Motor neuron (in vitro differentiated cells): ENCODE measurements around the gene CYP17A1. TPM values are rescaled to one million over a fixed set of nuclear protein-coding genes. Genes with fewer than 3 reads are reported as not detected.
A peak's percentile ranks its signal among the peaks of the same experiment; 100 is the strongest.

ENCODE experiments used
- ATAC-seq, 8 experiments: fragments of 200-7000 bp; cut with Tn5 transposase; replicated peaks in 6 of 8; 2 replicates each; pipeline ENCODE4 v1.8.0; 2021; ENCODE audit warnings: mild to moderate bottlenecking in 8 of 8, moderate library complexity in 8 of 8
- H3K27ac ChIP-seq, 2 donors: fragments of 250-450 bp; sonication (Bioruptor Pico); 2 replicates each; pipeline ENCODE4 v1.9.0; 2021; ENCODE audit warnings: antibody characterized with exemption in 2 of 2, mild to moderate bottlenecking in 2 of 2, moderate library complexity in 1 of 2
- H3K4me1 ChIP-seq, 2 donors: fragments of 250-450 bp; sonication (Bioruptor Pico); replicated peaks in 1 of 2; 2 replicates each; pipeline ENCODE4 v1.6.1; 2021; ENCODE audit warnings: antibody characterized with exemption in 2 of 2, mild to moderate bottlenecking in 2 of 2, moderate library complexity in 1 of 2
- H3K4me3 ChIP-seq, 5 donors: fragments of 250-450 bp; sonication (Bioruptor Pico); 2 replicates each; pipeline ENCODE4 v1.9.0; 2021; ENCODE audit warnings: antibody characterized with exemption in 5 of 5, mild to moderate bottlenecking in 5 of 5, moderate library complexity in 4 of 5
- WGBS, 10 experiments: fragments of 450-650 bp; shearing (Covaris generic); methylation state at CpG; one replicate each; pipeline ENCODE4 v1.0.0; 2022; 5-methylcytosine and 5-hydroxymethylcytosine counted together
- in situ Hi-C, 9 experiments: fragments of 400-800 bp; cut with MboI; loops; one replicate each; pipeline ENCODE4 v1.15.0; 2021; ENCODE audit warnings: low sequenced_read_pairs in 9 of 9, low pct_unique_long_range_greater_than_20kb in 2 of 9; ENCODE audit not compliant: unreplicated experiment in 9 of 9
- total RNA-seq, 8 experiments: library from RNA; unstranded; fragments of 300-600 nt; gene quantifications; 2 replicates each; pipeline versions ENCODE4 v1.2.3 to v1.2.4, GENCODE V29; 2022

Gene CYP17A1
- total RNA-seq, 8 experiments from 2014 or later: 0.09 to 0.71 (median 0.36) TPM; not detected in 3

DNA sequence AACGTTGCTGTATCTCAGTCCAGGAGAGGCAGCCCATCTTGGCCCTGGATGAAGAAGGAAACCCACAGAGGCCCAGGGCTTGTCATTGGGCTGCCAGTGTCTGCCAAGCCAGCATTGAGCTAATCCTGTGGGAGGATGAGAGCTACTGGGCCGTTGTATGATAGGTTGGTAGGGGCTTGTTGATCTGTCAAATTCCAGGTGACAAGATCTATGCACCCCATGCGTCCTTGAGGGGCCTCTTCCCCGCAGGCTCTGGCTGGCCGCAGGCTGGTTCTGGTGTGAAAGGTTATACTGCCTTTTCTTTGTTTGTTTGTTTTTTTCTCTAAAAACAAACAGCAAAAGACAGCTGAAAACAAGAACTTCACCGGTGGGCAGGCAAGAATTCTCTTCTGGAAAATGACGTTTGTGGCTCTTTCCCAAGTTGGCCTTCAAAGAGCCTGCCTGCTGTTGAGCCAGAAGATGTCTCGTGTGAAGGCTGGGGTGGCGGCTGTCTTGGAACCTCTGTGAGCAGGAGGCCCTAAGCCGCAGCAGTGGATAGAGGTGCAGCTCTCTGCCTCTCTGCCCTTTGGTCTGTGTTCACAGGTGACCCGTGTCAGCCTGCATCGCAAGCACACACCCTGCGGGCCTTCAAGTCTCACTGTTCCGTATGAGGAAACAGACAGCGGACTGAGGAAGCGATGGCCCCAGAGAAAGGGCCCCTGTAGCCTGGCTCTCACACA is 23.3 kb downstream of the CYP17A1 start:
- in situ Hi-C loops: loop anchor here in 1 of 9 experiments (10.0 kb wide), 1 partner anchor 59 kb away; no protein-coding TSS in a partner anchor
- no peaks in the 10 kb centered on the region for H3K4me1 ChIP-seq
- no peak overlapping the region for H3K27ac ChIP-seq
- ATAC-seq: peak in 4 of 8 experiments; percentile 6 to 31 (median 21)
- WGBS, 10 experiments: 58 to 100% (median 94%) methylated on average over 1 to 9 of the region's 16 CpGs; no CpG with 5 or more reads in 3 of the 10 experiments
- H3K4me3 ChIP-seq: no peak overlapping the region

DNA sequence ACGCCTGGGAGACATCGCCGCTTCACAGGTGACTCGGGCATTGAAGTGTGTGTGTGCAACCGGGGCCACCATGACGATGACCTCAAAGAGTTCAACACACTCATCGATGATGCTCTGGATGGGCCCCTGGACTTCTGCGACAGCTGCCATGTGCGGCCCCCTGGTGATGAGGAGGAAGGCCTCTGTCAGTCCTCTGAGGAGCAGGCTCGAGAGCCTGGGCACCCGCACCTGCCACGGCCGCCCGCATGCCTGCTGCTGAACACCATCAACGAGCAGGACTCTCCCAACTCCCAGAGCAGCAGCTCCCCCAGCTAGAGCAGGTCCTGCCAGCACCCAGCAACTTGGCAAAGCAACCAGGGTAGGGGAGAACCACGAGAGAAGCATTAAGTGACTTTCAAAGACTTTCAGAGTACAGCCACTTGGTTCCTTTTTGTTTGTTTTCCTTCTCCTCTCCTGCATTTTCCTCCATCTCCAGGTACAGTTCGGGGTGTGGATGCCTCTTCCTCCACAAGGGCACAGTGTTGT is 24.1 kb downstream of the CYP17A1 start:
- in situ Hi-C loops: loop anchor here in 1 of 9 experiments (10.0 kb wide), 1 partner anchor 58 kb away; no protein-coding TSS in a partner anchor
- ATAC-seq: no peak
- no peak overlapping the region for H3K4me3 ChIP-seq
- H3K27ac ChIP-seq: no peak overlapping the region
- WGBS, 10 experiments: 60 to 100% (median 86%) methylated on average over 1 to 3 of the region's 17 CpGs; no CpG with 5 or more reads in 5 of the 10 experiments
- H3K4me1 ChIP-seq: peaks cover 0 to 3% of the 10 kb centered on the region in 2 donors

DNA sequence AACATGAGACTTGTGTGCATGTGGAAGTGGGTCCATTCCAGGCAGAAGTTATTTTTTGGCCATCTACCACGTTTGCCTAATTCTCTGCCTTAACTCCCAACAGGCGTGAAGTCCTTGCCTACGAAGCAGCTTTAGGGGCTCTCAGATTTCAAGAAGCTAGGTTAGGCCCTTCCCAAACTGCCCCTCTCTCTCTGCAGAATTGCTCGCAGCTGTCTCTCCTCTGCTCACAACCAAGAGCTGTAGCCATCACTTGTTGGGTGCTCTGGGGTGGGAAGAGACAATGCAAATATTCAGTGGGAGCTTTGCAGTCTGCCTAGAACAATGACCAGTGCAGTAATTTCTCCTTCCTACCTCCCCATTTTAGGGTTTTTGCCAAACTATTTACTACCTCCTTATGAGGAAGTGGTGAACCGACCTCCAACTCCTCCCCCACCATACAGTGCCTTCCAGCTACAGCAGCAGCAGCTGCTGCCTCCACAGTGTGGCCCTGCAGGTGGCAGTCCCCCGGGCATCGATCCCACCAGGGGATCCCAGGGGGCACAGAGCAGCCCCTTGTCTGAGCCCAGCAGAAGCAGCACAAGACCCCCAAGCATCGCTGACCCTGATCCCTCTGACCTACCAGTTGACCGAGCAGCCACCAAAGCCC is 24.9 kb downstream of the CYP17A1 start:
- in situ Hi-C loops: loop anchor here in 1 of 9 experiments (10.0 kb wide), 1 partner anchor 58 kb away; no protein-coding TSS in a partner anchor
- 70 to 100% (median 85%) methylated on average over 1 to 8 of the region's 9 CpGs; no CpG with 5 or more reads in 4 of the 10 experiments for WGBS, 10 experiments
- peaks cover 0 to 3% of the 10 kb centered on the region in 2 donors for H3K4me1 ChIP-seq
- ATAC-seq: no peak
- no peak overlapping the region for H3K4me3 ChIP-seq
- H3K27ac ChIP-seq: no peak overlapping the region

DNA sequence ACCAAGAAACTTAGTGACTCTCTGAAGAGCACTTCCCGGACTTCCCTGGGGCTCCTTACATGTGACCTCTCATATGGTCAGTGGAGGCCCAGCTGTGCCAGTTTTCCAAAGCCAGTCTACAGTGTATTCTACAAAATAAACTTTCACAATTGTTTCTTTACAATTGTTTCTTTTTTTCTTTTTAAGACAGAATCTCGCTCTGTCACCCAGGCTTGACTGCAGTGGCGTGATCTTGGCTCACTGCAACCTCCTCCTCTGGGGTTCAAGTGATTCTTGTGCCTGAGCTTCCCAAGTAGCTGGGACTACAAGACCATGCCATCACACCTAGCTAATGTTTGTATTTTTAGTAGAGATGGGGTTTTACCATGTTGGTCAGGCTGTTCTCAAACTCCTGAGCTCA is 25.9 kb downstream of the CYP17A1 start:
- no peak for ATAC-seq
- in situ Hi-C loops: loop anchor here in 1 of 9 experiments (10.0 kb wide), 1 partner anchor 57 kb away; no protein-coding TSS in a partner anchor
- Histone ChIP-seq H3K27ac (no peak overlapping the region), H3K4me3 (no peak overlapping the region), H3K4me1 (peaks cover 0 to 3% of the 10 kb centered on the region in 2 donors)
- WGBS, 10 experiments: 60 to 100% (median 93%) methylated on average over 1 to 3 of the region's 3 CpGs; no CpG with 5 or more reads in 3 of the 10 experiments

DNA sequence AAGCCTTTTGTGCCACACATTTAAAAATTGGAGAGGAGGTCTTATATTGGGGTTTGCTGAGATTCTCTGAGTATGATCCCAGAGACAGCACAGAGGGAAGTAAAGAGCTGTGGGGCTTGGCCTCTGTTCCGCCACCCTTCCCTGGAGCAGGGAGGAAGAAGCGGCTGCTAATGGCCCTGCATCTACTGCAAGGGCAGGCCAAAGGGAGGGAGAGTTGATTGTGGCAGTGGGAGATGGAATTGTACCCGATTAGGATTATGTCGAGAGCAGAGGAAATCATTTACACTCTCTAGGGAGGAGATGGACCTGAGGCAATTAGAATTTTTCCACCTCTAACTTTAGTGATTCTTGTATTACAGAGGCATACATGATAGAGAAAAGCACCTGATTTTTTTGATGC is 28.8 kb downstream of the CYP17A1 start:
- in situ Hi-C loops: no loop called here
- Histone ChIP-seq H3K27ac (no peak overlapping the region), H3K4me1 (peaks cover 0 to 3% of the 10 kb centered on the region in 2 donors), H3K4me3 (no peak overlapping the region)
- no peak for ATAC-seq
- 42 to 100% (median 67%) methylated on average over 1 to 4 of the region's 4 CpGs; no CpG with 5 or more reads in 1 of the 10 experiments for WGBS, 10 experiments

DNA sequence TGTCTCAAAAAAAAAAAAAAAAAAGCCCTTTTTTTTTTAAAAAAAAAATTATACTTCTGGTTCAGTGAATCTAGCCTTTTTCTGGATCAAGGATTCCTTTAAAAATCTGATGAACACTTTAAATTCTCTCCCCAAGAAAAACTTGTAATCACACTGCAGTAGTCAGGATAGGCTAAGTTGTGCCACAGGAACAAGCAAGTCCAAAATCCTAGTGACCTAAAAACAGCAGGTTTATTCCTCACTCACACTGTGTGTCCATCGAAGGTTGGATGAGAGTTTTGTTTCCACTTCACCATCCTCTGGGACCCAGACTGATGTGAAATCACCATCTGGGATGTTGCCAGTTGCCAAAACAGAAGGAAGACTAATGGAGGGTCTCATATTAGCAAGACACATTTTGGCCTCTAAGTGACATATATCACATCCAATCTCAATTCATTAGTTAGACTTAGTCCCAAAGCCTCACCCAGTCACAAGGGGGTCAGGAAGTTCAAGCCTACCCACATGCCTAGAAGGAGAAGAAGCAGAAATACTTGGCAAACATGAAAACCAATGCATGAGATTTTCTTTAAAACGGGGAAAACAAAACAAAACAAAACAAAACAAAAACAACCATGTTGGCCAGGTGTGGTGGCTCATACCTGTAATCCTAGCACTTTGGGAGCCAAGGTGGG is 32.7 kb downstream of the CYP17A1 start:
- 40 to 100% (median 100%) methylated on average over 1 to 2 of the region's 2 CpGs; no CpG with 5 or more reads in 3 of the 10 experiments for WGBS, 10 experiments
- Histone ChIP-seq H3K4me3 (no peak overlapping the region), H3K4me1 (peaks cover 0 to 6% of the 10 kb centered on the region in 2 donors), H3K27ac (no peak overlapping the region)
- no peak for ATAC-seq
- in situ Hi-C loops: no loop called here

DNA sequence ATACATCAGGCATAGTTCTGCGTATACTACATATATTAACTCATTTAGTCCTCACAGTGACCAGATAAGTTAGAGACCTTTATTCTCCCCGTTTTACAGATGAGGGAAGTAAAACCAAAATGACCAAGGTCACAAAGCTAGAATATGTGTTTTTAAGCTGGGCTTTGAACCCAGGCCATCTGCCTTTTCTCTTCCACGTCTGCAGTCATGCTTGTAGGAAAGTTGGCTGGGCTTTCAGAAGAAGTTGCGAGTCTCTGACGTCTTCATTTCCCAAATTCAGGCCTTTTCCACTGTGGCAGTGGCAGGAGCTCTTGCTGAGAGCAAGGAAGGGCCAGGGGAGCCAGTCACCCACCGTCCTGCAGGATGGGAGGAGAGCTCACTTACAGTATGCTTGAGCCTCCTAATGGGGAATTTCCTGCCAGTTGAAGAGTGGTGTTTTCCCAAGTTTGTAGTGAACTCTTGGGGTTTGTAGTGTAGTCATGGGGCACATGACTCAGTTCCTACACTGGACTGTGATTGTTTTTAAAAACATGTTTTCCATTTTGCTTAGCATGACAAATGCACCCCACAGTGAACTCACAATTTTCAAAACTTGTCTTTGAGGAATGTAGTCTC is 34.2 kb downstream of the CYP17A1 start:
- peak in 5 of 8 experiments; percentile 10 to 88 (median 32) for ATAC-seq
- no peak overlapping the region for H3K27ac ChIP-seq
- WGBS, 10 experiments: 32 to 100% (median 62%) methylated on average over 1 to 5 of the region's 6 CpGs; no CpG with 5 or more reads in 2 of the 10 experiments
- peaks cover 0 to 3% of the 10 kb centered on the region in 2 donors for H3K4me1 ChIP-seq
- in situ Hi-C loops: no loop called here
- no peak overlapping the region for H3K4me3 ChIP-seq

DNA sequence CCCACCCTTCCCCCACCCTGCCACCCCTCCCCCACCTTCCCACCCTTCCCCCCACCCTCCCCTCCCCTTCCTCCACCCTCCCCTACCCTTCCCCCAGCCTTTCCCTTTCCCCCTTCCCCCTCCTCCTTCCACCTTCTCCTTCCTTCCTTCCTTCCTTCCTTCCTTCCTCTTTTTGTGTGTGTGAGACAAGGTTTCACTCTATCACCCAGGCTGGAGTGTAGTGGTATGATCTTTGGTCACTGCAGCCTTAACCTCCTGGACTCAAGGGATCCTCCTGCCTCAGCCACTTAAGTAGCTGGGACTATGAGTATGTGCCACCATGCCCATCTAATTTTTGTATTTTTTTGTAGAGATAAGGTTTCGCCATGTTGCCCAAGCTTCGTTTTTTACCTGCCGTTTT is 35.2 kb downstream of the CYP17A1 start:
- no peak for ATAC-seq
- H3K4me3 ChIP-seq: no peak overlapping the region
- in situ Hi-C loops: no loop called here
- WGBS, 10 experiments: 40 to 100% (median 89%) methylated on average over 1 to 3 of the region's 3 CpGs; no CpG with 5 or more reads in 2 of the 10 experiments
- H3K27ac ChIP-seq: no peak overlapping the region
- H3K4me1 ChIP-seq: peaks cover 0 to 3% of the 10 kb centered on the region in 2 donors

DNA sequence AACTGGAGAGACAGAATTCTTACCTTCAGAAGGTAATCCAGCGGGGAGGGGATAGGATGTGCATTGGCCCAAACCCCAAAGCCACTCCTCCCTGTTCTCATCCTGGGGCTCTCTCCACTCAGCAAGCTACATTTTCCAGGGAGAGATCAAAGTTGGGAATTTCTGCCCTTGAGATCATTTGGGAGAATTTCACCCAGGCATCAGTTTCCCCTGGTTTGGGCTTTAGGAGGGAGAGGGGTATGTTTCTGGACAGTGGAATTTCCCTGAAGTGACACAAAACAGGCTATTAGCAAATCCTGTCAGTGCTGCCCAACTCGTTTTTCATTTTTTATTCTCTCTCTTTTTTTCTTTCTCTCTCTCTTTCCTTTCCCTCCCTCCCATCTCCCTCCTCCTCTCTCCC is 35.7 kb downstream of the CYP17A1 start:
- ATAC-seq: peak in 3 of 8 experiments; percentile 15 to 70 (median 67)
- in situ Hi-C loops: no loop called here
- no peak overlapping the region for H3K27ac ChIP-seq
- WGBS, 10 experiments: 100% methylated on average over 1 of the region's 2 CpGs; no CpG with 5 or more reads in 9 of the 10 experiments
- no peak overlapping the region for H3K4me3 ChIP-seq
- H3K4me1 ChIP-seq: peaks cover 0 to 3% of the 10 kb centered on the region in 2 donors

DNA sequence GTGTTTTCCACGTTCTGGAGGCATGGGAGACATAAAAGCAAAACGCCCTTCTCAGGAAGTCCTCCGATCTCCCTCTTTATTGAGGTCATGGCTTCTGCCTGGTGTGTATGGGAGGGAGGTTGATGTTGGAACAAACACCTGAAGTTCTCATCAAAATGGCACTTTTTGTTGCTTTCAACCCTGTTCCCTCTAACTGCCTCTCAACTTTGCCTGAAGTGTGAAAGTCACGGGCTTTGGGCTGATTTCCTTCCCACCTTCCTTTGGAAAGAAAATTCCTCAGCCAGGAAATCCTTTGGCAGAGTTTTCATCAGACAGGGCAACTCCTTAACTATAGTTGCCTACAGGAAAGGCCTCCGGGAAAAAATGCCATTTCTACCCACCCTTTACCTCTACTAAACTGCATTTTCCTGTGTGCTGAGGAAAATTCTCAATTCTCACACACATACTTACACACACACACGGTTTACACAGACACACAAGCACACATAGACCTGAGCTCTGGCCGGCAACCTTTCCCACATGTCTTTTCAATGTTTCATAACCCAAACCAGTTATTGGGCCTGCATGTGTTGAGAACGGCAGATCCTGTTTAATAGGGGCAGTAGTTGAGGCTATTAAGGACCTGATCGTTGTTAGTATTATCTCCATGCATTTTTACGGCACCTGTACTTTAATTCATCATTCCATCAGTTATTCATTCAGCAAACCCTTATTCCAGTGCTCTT is 36.4 kb downstream of the CYP17A1 start:
- WGBS, 10 experiments: 43 to 85% (median 81%) methylated on average over 1 to 10 of the region's 10 CpGs; no CpG with 5 or more reads in 3 of the 10 experiments
- in situ Hi-C loops: no loop called here
- no peak overlapping the region for H3K27ac ChIP-seq
- peaks cover 0 to 3% of the 10 kb centered on the region in 2 donors for H3K4me1 ChIP-seq
- no peak for ATAC-seq
- no peak overlapping the region for H3K4me3 ChIP-seq

DNA sequence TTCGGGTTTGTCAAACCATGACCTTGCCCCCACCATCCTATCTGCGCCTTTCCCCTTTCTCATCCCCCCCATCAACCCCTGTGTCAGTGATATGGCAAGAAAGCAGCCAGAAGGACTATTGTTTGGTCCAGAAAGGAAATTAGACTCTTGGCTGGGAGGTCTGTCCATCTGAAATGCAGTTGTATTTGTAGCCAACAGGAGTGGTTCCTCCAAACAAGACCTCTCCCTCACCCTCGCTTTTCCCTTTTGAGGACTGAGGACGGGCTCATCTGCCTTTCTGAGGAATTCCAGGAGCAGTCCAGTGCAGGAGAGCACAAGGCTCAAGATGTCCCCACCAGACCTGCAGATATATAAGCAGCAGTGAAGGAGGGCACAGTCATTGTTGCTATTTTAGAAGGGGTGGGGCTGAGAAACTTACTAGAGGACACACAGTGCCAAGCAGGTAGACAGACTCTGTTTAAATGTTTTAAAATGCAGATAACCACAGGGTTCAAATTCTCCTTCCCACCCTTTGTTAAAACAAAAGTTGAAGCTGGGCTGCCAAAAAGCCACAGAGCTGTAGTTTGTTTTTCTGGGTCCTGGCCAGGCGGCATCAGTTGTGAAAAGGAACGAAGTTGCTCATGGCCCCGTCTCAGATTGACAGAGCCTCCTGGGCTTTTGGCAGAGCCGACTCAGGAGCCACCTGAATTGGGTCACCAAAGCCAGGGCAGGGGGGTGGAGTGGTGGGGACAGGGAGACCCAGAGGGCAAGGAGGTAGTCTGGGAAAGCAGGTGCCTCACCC is 37.3 kb downstream of the CYP17A1 start:
- H3K4me1 ChIP-seq: peaks cover 0 to 3% of the 10 kb centered on the region in 2 donors
- no peak overlapping the region for H3K4me3 ChIP-seq
- H3K27ac ChIP-seq: no peak overlapping the region
- WGBS, 10 experiments: 60 to 100% (median 86%) methylated on average over 1 to 5 of the region's 8 CpGs; no CpG with 5 or more reads in 3 of the 10 experiments
- peak in 1 of 8 experiments; percentile 9 for ATAC-seq
- in situ Hi-C loops: no loop called here
